DND-41 (cell line): Measurements from ENCODE around the gene GSE1.

ENCODE experiments used
- ATAC-seq: fragments of 200-7000 bp; cut with Tn5 transposase; 3 replicates; pipeline ENCODE4 v1.9.1; 2021; ENCODE audit warnings: low read depth; ENCODE audit not compliant: insufficient read depth
- DNase-seq: peaks from one replicate; pipeline ENCODE4 v3.0.0-alpha.2; 2020
- H2AFZ ChIP-seq: 2 replicates; pipeline ENCODE4 v1.6.0; 2012; ENCODE audit warnings: low read depth, low read length
- H3K27ac ChIP-seq: 2 replicates; pipeline ENCODE4 v1.5.1; 2012; ENCODE audit warnings: low read length, inconsistent platforms
- H3K27me3 ChIP-seq: fragments of 200-600 bp; sonication (generic); 2 replicates; pipeline ENCODE4 v1.6.0; 2012; ENCODE audit warnings: low read length, mild to moderate bottlenecking, inconsistent platforms; ENCODE audit not compliant: insufficient read depth, poor library complexity
- H3K36me3 ChIP-seq: 2 replicates; pipeline ENCODE4 v1.5.1; 2012; ENCODE audit warnings: low read length, inconsistent platforms; ENCODE audit not compliant: insufficient read depth
- H3K4me1 ChIP-seq: 2 replicates; pipeline ENCODE4 v1.5.1; 2012; ENCODE audit warnings: mild to moderate bottlenecking, low read length; ENCODE audit not compliant: insufficient read depth
- H3K4me2 ChIP-seq: 2 replicates; pipeline ENCODE4 v1.6.0; 2012; ENCODE audit warnings: mild to moderate bottlenecking, moderate library complexity, low read length, inconsistent platforms; ENCODE audit not compliant: insufficient read depth
- H3K4me3 ChIP-seq, 2 experiments: fragments of 200-600 bp in 1 of 2; shearing (Covaris generic) in 1 of 2; 2 replicates each; pipeline ENCODE4 v1.5.1; 2012 to 2016; ENCODE audit warnings: inconsistent platforms in 2 of 2, low read length in 2 of 2, mild to moderate bottlenecking in 2 of 2, low read depth in 1 of 2, moderate library complexity in 1 of 2
- H3K79me2 ChIP-seq: 2 replicates; pipeline ENCODE4 v1.6.0; 2012; ENCODE audit warnings: low read length, inconsistent platforms; ENCODE audit not compliant: insufficient read depth
- H3K9ac ChIP-seq: 2 replicates; pipeline ENCODE4 v1.6.0; 2012; ENCODE audit warnings: low read depth, mild to moderate bottlenecking, inconsistent platforms, low read length, moderate library complexity
- H3K9me3 ChIP-seq: 2 replicates; pipeline ENCODE4 v1.5.1; 2012; ENCODE audit warnings: low read length, moderate library complexity, mild to moderate bottlenecking, inconsistent platforms; ENCODE audit not compliant: insufficient read depth, severe bottlenecking
- H4K20me1 ChIP-seq: 2 replicates; pipeline ENCODE4 v1.6.0; 2012; ENCODE audit warnings: low read length; ENCODE audit not compliant: insufficient read depth
- EZH2 ChIP-seq: IDR thresholded peaks from 3 replicates; pipeline ENCODE4 v1.6.1; 2012; ENCODE audit warnings: borderline replicate concordance, low read depth, mild to moderate bottlenecking, moderate library complexity, low read length, inconsistent platforms; ENCODE audit not compliant: severe bottlenecking
- TF ChIP-seq, protein P1 (sequence below): IDR thresholded peaks from 2 replicates; pipeline ENCODE4 v1.5.1; 2012; ENCODE audit warnings: borderline replicate concordance, low read length, moderate library complexity, mild to moderate bottlenecking; ENCODE audit not compliant: poor library complexity, severe bottlenecking; ENCODE audit errors: extremely low read depth

GSE1 gene

DNA sequence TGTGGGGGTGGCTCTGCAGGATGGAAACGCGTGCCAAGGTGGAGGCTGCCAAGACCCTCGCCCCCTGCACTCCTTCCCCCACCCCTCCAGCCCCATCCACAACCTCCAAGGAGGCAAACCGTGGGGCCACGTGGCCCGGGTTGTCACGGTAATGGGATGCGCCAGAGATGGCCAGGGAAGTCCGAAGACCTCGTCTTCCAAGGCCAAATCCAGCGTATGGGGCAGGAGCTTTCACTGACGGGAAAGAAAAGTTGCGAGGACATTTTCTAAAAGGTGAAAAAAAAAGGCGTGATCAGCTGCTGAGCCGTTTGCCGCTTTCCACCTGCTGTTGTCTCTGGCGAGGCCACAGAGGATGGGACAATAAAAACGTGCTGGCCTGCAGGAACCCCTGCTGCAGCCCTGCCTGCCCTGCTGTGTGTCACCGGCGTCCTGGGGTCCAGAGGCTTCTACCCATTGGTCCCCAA lies 28.3 kb upstream of the GSE1 start:
- no peaks in the 10 kb centered on the region for H3K4me1 ChIP-seq

DNA sequence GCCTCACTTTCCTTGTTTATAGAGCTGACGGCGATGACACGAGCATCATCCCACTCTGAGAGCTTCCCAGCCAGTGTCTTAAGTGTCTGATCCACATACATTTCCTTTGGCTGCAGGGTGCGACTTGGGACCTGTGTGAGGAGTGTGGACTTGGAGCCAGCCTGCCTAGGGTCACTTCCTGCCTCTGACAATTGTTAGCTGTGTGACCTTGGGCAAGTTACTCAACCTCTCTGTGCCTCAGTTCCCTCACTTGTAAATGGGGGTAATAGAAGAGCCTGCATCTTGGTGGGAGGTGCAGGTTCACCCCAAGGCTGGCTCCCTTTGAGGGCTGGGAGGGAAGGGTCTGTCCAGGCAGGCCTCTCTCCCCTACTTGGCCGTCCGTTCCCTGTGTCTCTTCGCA lies 27.4 kb upstream of the GSE1 start:
- Histone ChIP-seq H3K4me3 (no peak overlapping the region), H3K27me3 (no peaks in the 10 kb centered on the region), H2AFZ (no peak overlapping the region), H3K36me3 (peaks cover 27% of the 10 kb centered on the region), H4K20me1 (peaks cover 99% of the 10 kb centered on the region), H3K4me2 (no peak overlapping the region), H3K27ac (no peak overlapping the region; the same call in 1 of the 2 replicates), H3K4me1 (no peaks in the 10 kb centered on the region), H3K79me2 (peaks cover 100% of the 10 kb centered on the region), H3K9ac (no peak overlapping the region), H3K9me3 (no peaks in the 10 kb centered on the region)
- TF ChIP-seq EZH2: no peak
- TF ChIP-seq, protein P1, sequence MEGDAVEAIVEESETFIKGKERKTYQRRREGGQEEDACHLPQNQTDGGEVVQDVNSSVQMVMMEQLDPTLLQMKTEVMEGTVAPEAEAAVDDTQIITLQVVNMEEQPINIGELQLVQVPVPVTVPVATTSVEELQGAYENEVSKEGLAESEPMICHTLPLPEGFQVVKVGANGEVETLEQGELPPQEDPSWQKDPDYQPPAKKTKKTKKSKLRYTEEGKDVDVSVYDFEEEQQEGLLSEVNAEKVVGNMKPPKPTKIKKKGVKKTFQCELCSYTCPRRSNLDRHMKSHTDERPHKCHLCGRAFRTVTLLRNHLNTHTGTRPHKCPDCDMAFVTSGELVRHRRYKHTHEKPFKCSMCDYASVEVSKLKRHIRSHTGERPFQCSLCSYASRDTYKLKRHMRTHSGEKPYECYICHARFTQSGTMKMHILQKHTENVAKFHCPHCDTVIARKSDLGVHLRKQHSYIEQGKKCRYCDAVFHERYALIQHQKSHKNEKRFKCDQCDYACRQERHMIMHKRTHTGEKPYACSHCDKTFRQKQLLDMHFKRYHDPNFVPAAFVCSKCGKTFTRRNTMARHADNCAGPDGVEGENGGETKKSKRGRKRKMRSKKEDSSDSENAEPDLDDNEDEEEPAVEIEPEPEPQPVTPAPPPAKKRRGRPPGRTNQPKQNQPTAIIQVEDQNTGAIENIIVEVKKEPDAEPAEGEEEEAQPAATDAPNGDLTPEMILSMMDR: no peak
- no peak for ATAC-seq
- DNase-seq: no peak

More for the DNA sequence above, 28.3 kb upstream of the GSE1 start:
- Histone ChIP-seq H3K79me2 (peaks cover 100% of the 10 kb centered on the region), H3K4me2 (no peak overlapping the region), H3K4me3 (no peak overlapping the region), H3K36me3 (peaks cover 28% of the 10 kb centered on the region), H3K27me3 (no peaks in the 10 kb centered on the region), H3K9me3 (no peaks in the 10 kb centered on the region), H4K20me1 (peaks cover 99% of the 10 kb centered on the region), H3K9ac (no peak overlapping the region), H3K27ac (no peak overlapping the region), H2AFZ (no peak overlapping the region)
- no peak for DNase-seq
- TF ChIP-seq EZH2: no peak
- TF ChIP-seq, protein P1: no peak
- no peak for ATAC-seq

DNA sequence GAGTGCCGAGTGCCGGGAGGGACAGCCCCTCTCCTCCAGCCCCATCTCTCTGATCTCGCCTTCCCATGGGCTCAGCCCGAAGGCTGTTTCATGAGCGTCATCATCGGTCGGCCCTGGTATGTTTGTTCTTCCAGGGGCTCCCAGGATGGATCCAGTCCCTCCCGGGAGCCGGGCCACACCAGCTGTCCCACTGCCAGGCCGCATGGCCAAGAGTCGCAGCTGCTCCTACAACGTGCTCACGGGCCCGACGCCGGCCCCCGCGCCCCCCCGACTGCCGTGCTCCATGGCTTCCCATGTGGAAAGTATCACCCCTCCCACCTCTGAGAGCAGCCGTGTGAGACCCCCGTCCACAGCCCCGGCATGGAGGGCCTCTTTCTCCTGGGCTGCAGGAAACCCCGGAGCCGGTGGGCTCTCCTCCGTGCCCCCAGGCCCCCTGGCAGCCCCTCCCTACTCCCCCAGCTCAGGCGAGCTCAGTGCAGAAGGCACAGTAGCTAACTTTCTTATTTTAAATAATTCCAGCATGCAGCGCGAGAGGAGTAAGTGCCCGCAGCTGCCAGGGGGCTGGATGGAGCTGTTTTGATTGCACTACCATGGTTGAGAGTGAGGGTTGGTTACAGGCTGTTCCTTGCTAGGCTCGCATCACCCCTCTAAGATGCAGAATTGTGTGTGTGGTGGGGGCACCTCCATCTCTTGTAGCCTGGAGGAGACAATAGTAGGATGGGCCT lies 26.6 kb upstream of the GSE1 start:
- DNase-seq (no peak), ATAC-seq (no peak)
- H3K4me1 ChIP-seq: no peaks in the 10 kb centered on the region
- H3K27me3 ChIP-seq: no peaks in the 10 kb centered on the region
- H3K36me3 ChIP-seq: peaks cover 27% of the 10 kb centered on the region
- no peak overlapping the region for H2AFZ ChIP-seq
- H3K4me3 ChIP-seq: no peak overlapping the region
- no peak overlapping the region for H3K27ac ChIP-seq
- H4K20me1 ChIP-seq: peaks cover 98% of the 10 kb centered on the region
- no peak overlapping the region for H3K4me2 ChIP-seq
- H3K9ac ChIP-seq: no peak overlapping the region
- peaks cover 100% of the 10 kb centered on the region for H3K79me2 ChIP-seq
- no peak for TF ChIP-seq EZH2
- TF ChIP-seq, protein P1: no peak
- H3K9me3 ChIP-seq: no peaks in the 10 kb centered on the region
